GM13976 (cell line): ENCODE results near the gene CHAT.

Source experiments
- DNase-seq: peaks from one replicate; pipeline ENCODE4 v3.0.0; 2012; ENCODE audit warnings: low spot score
- CTCF ChIP-seq: IDR thresholded peaks from 2 replicates; pipeline ENCODE4 v1.5.1; 2012; ENCODE audit warnings: borderline replicate concordance, mild to moderate bottlenecking; ENCODE audit not compliant: insufficient read depth; ENCODE audit errors: extremely low read depth, missing control alignments, control extremely low read depth
- in situ Hi-C: fragments of 300-500 bp; cut with MboI; formaldehyde crosslinking; loops from one replicate; pipeline ENCODE4 v1.12.0; 2022; ENCODE audit warnings: low sequenced_read_pairs, mixed read lengths, inconsistent platforms; ENCODE audit not compliant: unreplicated experiment

Gene CHAT

GRCh38 chr10:49572594-49573114, 41.2 kb upstream of the CHAT start:
- TF ChIP-seq CTCF: no peak
- in situ Hi-C loops: no loop called here
- DNase-seq: no peak

GRCh38 chr10:49575489-49576072, 38.3 kb upstream of the CHAT start:
- no peak for TF ChIP-seq CTCF
- in situ Hi-C loops: loop anchor here (25.0 kb wide), 1 partner anchor 662 kb away; no protein-coding TSS in a partner anchor
- DNase-seq: no peak

- in situ Hi-C loops: loop anchor here (25.0 kb wide), 1 partner anchor 660 kb away; no protein-coding TSS in a partner anchor
- no peak for TF ChIP-seq CTCF
- DNase-seq: no peak
Observed at GRCh38 chr10:49577182-49577925, 36.5 kb upstream of the CHAT start.

GRCh38 chr10:49578392-49578791, 35.4 kb upstream of the CHAT start:
- no peak for TF ChIP-seq CTCF
- DNase-seq: no peak
- in situ Hi-C loops: loop anchor here (25.0 kb wide), 1 partner anchor 659 kb away; no protein-coding TSS in a partner anchor

- in situ Hi-C loops: loop anchor here (25.0 kb wide), 1 partner anchor 658 kb away; no protein-coding TSS in a partner anchor
- no peak for DNase-seq
- no peak for TF ChIP-seq CTCF
Observed at GRCh38 chr10:49579621-49580020, 34.2 kb upstream of the CHAT start.

- no peak for DNase-seq
- in situ Hi-C loops: loop anchor here (25.0 kb wide), 1 partner anchor 652 kb away; no protein-coding TSS in a partner anchor
- no peak for TF ChIP-seq CTCF
Observed at GRCh38 chr10:49585387-49585786, 28.4 kb upstream of the CHAT start.
